Thoracic aorta (tissue), 2 donors: Measurements from ENCODE around the gene UBE2O. TPM values are rescaled to one million over a fixed set of nuclear protein-coding genes. Genes with fewer than 3 reads are reported as not detected.

Experiments
- ATAC-seq: fragments of 150-250 bp; one replicate; pipeline ENCODE4 v1.8.0; 2017; ENCODE audit warnings: low read depth; ENCODE audit not compliant: insufficient number of reproducible peaks, low FRiP score
- DNase-seq: peaks from one replicate; pipeline ENCODE4 v3.0.0-alpha.2; 2020; ENCODE audit warnings: low spot score
- H3K27ac ChIP-seq, 2 donors: fragments of 200-600 bp; sonication (generic); 1 replicate in 1 of 2; 2 replicates in 1 of 2; pipeline ENCODE4 v1.5.1; 2016; ENCODE audit warnings: mild to moderate bottlenecking in 2 of 2, moderate library complexity in 2 of 2
- H3K27me3 ChIP-seq: fragments of 200-600 bp; sonication (generic); replicated peaks from 2 replicates; pipeline ENCODE4 v1.6.0; 2016; ENCODE audit warnings: mild to moderate bottlenecking; ENCODE audit not compliant: insufficient read depth
- H3K36me3 ChIP-seq: fragments of 200-600 bp; sonication (generic); one replicate; pipeline ENCODE4 v1.5.1; 2016
- H3K4me1 ChIP-seq, 2 donors: fragments of 200-600 bp; sonication (generic); 1 replicate in 1 of 2; 2 replicates in 1 of 2; pipeline versions ENCODE4 v1.5.1 to v1.6.0; 2016; ENCODE audit warnings: low read depth in 2 of 2, mild to moderate bottlenecking in 1 of 2; ENCODE audit not compliant: control insufficient read depth in 1 of 2
- H3K4me3 ChIP-seq: fragments of 200-600 bp; sonication (generic); 2 replicates; pipeline ENCODE4 v1.5.1; 2016; ENCODE audit warnings: mild to moderate bottlenecking
- H3K9me3 ChIP-seq: fragments of 200-600 bp; sonication (generic); 2 replicates; pipeline ENCODE4 v1.5.1; 2016
- CTCF ChIP-seq: fragments of 200-600 bp; sonication (generic); IDR thresholded peaks from one replicate; pipeline ENCODE4 v1.5.1; 2019; ENCODE audit warnings: antibody characterized with exemption
- total RNA-seq, 2 donors: library from RNA; depleted of rRNA; stranded (reverse); fragments of >200 nt; gene quantifications; one replicate each; pipeline versions ENCODE4 v1.1.0 to v1.2.3, GENCODE V29; 2016

UBE2O gene
- total RNA-seq, 2 donors from 2014 or later = 16.4 to 31.1 TPM

DNA sequence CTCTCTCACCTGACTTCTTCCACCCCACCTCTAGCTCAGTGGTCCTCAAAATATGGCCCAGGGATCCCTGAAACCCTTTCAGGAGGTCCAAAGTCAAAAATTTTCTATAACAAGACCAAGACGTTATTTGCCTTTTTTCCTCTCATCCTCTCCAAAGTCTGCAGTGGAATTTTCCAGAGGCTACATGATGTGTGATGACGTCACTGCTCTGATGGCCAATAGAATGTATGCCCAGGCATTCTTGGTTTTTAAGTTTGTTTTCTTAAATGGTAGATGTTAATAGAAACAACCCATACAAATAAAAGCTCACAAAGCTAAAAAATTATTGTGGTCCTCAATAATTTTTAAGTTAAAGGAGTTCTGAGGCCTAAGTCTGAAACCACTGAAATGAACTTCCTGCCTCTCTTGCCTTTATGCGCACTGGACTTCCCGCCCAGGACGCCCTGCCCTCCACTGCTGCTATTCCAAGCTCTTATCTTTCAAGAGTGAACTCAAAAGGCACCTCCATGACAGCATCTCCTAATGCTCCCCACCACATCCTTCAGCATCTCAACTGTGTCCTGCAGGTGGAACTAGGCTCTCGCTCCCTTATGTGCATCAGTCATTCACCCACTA lies 13.5 kb downstream of the UBE2O start:
- H3K36me3 ChIP-seq = no peaks in the 10 kb centered on the region
- ATAC-seq (no peak), DNase-seq (no peak)
- H3K4me1 ChIP-seq = no peaks in the 10 kb centered on the region
- H3K4me3 ChIP-seq = no peak overlapping the region
- TF ChIP-seq CTCF = no peak
- no peaks in the 10 kb centered on the region for H3K9me3 ChIP-seq
- no peaks in the 10 kb centered on the region for H3K27me3 ChIP-seq
- H3K27ac ChIP-seq = no peak overlapping the region

- no peak overlapping the region for H3K27ac ChIP-seq
- no peak for TF ChIP-seq CTCF
- no peaks in the 10 kb centered on the region for H3K36me3 ChIP-seq
- no peak for DNase-seq
- H3K4me1 ChIP-seq = no peaks in the 10 kb centered on the region
- no peak for ATAC-seq
- H3K27me3 ChIP-seq = no peaks in the 10 kb centered on the region
- no peak overlapping the region for H3K4me3 ChIP-seq
- H3K9me3 ChIP-seq = no peaks in the 10 kb centered on the region
These were observed 14.0 kb downstream of the UBE2O start for GRCh38 chr17:76438906-76439305.

DNA sequence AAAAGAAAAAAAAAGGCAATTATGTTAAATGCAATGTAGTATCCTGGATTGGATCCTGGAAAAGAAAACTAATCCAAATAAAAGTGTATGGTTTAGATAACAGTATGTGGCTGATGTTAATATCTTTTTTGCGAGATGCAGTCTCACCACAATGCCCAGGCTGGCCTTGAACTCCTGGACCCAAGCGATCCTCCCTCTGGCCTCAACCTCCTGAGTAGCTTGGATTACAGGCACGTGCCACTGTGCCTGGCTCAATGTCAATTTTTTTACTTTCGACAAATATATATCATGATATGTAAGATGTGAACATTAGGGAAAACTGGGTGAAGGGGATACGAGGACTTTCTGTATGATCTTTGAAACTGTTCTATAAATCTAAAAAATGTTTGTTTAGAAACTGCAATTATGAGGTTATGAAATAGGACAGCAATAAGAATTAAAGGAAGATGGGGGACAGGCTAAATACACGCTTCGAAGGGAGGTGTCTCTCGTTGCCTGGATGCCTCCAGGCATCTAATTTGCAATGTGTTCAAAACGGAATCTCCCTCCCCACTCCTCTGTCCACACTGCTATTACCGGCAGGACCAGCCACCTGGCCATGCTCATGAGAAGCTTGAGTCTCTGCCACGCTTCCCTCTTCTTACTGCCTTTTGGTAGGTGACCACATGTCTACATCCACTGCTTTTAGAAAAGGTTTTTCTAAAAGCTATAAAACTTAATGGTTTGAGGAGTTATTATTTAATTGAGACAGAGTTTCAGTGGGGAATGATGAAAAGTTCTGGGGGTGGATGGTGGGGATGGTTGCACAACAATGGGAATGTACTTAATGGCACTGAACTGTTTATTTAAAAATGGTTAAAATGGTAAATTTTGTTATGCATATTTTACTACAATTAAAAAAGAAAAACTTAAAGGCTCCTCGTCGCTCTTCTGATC lies 15.2 kb downstream of the UBE2O start:
- DNase-seq = no peak
- Histone ChIP-seq H3K4me3 (no peak overlapping the region), H3K27me3 (no peaks in the 10 kb centered on the region), H3K9me3 (no peaks in the 10 kb centered on the region), H3K36me3 (no peaks in the 10 kb centered on the region), H3K27ac (no peak overlapping the region), H3K4me1 (no peaks in the 10 kb centered on the region)
- ATAC-seq = no peak
- no peak for TF ChIP-seq CTCF

- DNase-seq (no peak), ATAC-seq (no peak)
- H3K4me1 ChIP-seq = no peaks in the 10 kb centered on the region
These were observed 17.2 kb downstream of the UBE2O start for GRCh38 chr17:76435751-76436150.

More at GRCh38 chr17:76435751-76436150, 17.2 kb downstream of the UBE2O start:
- TF ChIP-seq CTCF = no peak
- H3K27me3 ChIP-seq = no peaks in the 10 kb centered on the region
- no peak overlapping the region for H3K27ac ChIP-seq
- no peaks in the 10 kb centered on the region for H3K9me3 ChIP-seq
- H3K4me3 ChIP-seq = no peak overlapping the region
- H3K36me3 ChIP-seq = peaks cover 3% of the 10 kb centered on the region
